GM10248 (cell line): Measurements from ENCODE around the gene ADISSP.

Experiments used
- CTCF ChIA-PET: fragments of 300-600 bp; sonication (Branson Sonifier 250); formaldehyde crosslinking; extraction: SDS; loops from one replicate; lab custom pipeline; 2021; ENCODE audit warnings: antibody characterized with exemption; lab: Yijun Ruan, JAX
- POLR2A ChIA-PET: fragments of 350-650 bp; sonication (Branson Sonifier 250); formaldehyde crosslinking; extraction: SDS; loops from one replicate; lab custom pipeline; 2020; ENCODE audit warnings: antibody characterized with exemption; lab: Yijun Ruan, JAX
- DNase-seq: peaks from one replicate; pipeline ENCODE4 v3.0.0; 2012; ENCODE audit errors: extremely low spot score
- CTCF ChIP-seq: IDR thresholded peaks from 2 replicates; pipeline ENCODE4 v1.5.1; 2012; ENCODE audit warnings: mild to moderate bottlenecking, low read depth; ENCODE audit errors: extremely low read depth, missing control alignments, control extremely low read depth

The ADISSP gene

GRCh38 chr20:3785240-3786125 lies 17.9 kb upstream of the ADISSP start:
- no peak for TF ChIP-seq CTCF
- POLR2A ChIA-PET, result no interaction called here
- no peak for DNase-seq
- CTCF ChIA-PET, result interaction anchor here (0.9 to 7.7 kb wide), 16 partner anchors 9 to 299 kb away, joined by 3 to 63 read pairs (median 4); partner anchors contain the start of genes ADISSP and AP5S1

GRCh38 chr20:3784863-3785239 lies 17.3 kb upstream of the ADISSP start:
- DNase-seq, result no peak
- POLR2A ChIA-PET, result no interaction called here
- CTCF ChIA-PET, result interaction anchor here (0.9 to 6.2 kb wide), 4 partner anchors 17 to 301 kb away, joined by 3 to 25 read pairs (median 12); partner anchors contain the start of gene ADISSP
- TF ChIP-seq CTCF, result no peak

- TF ChIP-seq CTCF, result no peak
- ChIA-PET POLR2A (no interaction called here), CTCF (interaction anchor here (0.9 to 1.4 kb wide), 2 partner anchors 74 to 301 kb away, joined by 3 to 4 read pairs; no protein-coding TSS in a partner anchor)
- no peak for DNase-seq
Measured at GRCh38 chr20:3784216-3784853, 16.8 kb upstream of the ADISSP start.

GRCh38 chr20:3783511-3784195 lies 16.1 kb upstream of the ADISSP start:
- DNase-seq, result no peak
- CTCF ChIA-PET, result interaction anchor here (0.9 to 1.4 kb wide), 2 partner anchors 73 to 302 kb away, joined by 3 to 4 read pairs; no protein-coding TSS in a partner anchor
- POLR2A ChIA-PET, result no interaction called here
- no peak for TF ChIP-seq CTCF

- ChIA-PET POLR2A (no interaction called here), CTCF (no interaction called here)
- DNase-seq, result no peak
- TF ChIP-seq CTCF, result no peak
Measured at GRCh38 chr20:3783068-3783489, 15.5 kb upstream of the ADISSP start.

GRCh38 chr20:3782597-3782996 lies 15.0 kb upstream of the ADISSP start:
- CTCF ChIA-PET, result interaction anchor here (1.9 kb wide), 1 partner anchor 14 kb away, joined by 9 read pairs; no protein-coding TSS in a partner anchor
- POLR2A ChIA-PET, result no interaction called here
- TF ChIP-seq CTCF, result no peak
- DNase-seq, result no peak
